HG03460 (cell line): ENCODE data around the gene MAPK8IP2.
A peak's percentile ranks its signal among the peaks of the same experiment; 100 is the strongest.

Source experiments
- ATAC-seq: cut with Tn5 transposase; IDR thresholded peaks from one replicate; pipeline ENCODE4 v1.9.1; 2021; ENCODE audit not compliant: unreplicated experiment

The MAPK8IP2 gene

GRCh38 chr22:50600538-50600937 lies at the start of gene MAPK8IP2:
MAPK8IP2 (plus strand) TSS chr22:50600793; CDS start chr22:50600819, 26 bp downstream.
- ATAC-seq = no peak

- no peak for ATAC-seq
Measured at GRCh38 chr22:50551160-50551752, 49.3 kb upstream of the MAPK8IP2 start.

DNA sequence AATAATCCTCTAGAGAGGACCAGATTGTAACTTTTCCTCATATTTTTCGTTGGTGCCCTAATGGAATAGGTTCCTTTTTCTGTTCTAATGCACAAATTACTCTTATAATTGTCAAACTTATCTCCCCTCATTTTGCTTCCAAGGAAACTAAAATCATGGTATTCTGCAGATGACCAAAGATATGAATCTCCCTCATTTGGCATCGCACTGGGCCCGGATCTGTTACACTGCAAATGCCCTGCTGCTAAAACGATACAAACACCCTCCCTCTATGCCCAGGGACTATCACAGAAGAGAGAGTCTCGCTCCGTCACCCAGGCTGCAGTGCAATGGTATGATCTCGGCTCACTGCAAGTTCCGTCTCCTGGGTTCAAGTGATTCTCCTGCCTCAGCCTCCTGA lies 47.3 kb upstream of the MAPK8IP2 start:
- ATAC-seq = no peak

DNA sequence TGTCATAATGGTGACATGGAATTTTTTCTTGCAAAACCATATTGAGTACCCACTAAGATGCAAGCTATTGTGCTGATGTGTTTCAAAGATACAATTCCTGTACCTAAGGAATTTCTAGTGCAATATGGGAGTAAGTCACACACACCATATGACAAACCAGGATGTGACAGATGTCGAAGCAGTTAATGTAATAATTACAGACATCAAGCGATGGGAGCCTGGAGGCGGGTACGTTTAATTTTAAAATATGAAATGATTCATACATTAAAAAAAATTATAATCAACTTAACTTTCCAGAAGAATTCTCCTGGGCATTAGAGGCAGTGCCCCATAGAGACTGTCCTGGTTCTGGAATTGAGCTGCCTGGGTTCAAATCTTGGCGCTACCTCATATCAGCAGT lies 43.9 kb upstream of the MAPK8IP2 start:
- ATAC-seq = no peak

- ATAC-seq = no peak
Measured at GRCh38 chr22:50560034-50560433, 40.6 kb upstream of the MAPK8IP2 start.

DNA sequence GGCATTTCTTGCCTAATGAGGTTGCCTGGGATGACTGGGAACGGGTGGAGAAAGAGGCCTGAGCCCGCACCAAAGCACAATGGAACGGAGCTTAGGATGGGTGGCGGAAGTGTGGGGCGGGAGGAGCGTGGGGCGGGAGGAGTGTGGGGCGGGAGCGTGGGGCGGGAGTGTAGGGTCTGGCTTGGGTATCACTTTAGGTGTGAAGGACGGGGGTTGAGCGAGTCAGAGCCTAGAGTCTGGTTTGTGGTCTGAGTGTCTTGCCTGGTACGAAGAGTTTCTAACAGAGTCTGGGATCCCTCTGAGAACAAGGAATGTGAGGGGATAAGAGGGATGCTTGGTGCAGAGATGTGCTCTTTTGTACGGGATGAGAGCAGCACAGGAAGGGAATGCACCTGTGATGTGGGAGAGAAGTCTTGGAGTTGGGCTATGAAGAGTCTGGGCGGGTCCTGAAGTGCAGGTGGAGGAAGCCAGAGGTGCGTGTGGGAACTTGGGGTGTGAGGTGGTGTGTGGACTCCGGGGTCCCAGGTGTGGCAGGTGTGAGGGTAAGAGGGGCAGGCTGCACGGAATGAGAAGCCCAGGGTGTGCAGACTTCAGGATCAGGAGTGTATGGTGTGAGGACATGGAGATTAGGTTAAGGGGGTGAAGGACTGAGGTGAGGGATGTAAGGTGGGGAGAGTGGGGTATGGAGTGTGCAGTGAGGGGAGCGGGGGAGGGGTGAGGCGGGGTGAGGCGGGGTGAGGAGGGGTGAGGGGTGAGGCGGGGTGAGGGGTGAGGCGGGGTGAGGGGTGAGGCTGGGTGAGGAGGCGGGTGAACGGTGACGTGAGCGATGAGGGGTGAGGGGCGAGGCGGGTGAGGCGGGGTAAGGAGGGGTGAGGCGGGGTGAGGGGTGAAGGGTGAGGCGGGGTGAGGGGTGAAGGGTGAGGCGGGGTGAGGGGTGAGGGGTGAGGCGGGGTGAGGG lies 38.9 kb upstream of the MAPK8IP2 start:
- ATAC-seq = no peak

DNA sequence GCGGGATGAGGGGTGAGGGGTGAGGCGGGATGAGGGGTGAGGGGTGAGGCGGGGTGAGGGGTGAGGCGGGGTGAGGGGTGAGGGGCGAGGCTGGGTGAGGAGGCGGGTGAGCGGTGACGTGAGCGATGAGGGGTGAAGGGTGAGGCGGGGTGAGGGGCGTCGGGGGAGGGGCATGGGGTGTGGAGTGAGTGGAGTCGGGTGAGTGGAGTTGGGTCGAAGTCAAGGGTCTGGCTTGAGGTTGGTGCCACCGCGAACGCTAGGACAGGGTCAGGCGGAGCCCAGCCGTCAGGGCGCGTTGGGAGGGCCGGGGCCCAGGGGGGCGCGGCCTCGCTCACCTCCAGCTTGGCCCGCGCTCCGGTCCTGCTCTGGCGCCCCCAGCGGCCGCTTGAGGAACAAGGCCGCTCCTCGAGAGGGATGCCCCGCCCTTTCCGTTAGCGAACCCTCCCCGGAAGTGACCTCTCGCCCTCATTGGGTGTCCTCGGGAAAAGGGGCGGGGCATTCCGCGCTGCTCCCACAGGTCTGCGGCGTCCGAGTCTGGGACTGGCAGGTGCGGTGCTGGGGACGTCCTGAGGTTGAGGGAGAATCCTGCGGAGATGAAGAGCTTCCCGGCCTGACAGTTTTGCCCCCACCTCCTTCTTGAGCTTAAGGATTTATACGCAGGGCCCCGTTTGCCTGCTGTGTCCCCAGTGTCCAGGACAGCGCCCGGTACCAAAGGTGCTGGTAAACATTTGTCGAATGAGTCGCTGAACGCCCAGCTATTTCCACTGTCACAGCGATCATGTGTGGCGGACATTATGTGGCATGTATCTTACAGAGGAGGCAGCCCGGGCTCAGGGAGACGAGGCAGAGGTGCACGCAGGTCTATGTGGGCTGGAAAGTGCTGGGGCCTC lies 37.8 kb upstream of the MAPK8IP2 start, which contains the start of gene SYCE3:
Gene SYCE3 (minus strand): TSS at position 397 of the 890 bp plus-strand sequence. CDS start 6,514 bp downstream, outside the sequence.
- ATAC-seq = peak; percentile 91

GRCh38 chr22:50563413-50564160 lies 37.0 kb upstream of the MAPK8IP2 start:
- no peak for ATAC-seq

DNA sequence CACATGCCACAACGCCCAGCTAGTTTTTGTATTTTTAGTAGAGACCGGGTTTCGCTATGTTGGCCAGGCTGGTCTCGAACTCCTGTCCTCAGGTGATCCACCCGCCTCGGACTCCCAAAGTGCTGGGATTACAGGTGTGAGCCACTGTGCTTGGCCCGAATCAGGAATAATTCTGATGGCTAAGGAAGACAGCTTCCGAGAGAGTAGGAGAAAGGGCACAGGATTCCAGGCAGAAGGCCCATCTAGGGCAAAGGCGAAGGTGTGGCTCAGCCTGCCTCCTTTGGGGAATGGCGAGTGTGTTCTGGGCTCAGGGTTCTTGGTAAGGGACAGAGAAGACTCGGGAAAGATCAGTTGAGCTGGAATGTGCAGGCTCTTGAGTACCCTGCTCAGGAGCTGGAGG lies 36.3 kb upstream of the MAPK8IP2 start:
- ATAC-seq = no peak

GRCh38 chr22:50567721-50568252 lies 32.8 kb upstream of the MAPK8IP2 start:
- ATAC-seq = no peak

- no peak for ATAC-seq
Measured at GRCh38 chr22:50568626-50569025, 32.0 kb upstream of the MAPK8IP2 start.

DNA sequence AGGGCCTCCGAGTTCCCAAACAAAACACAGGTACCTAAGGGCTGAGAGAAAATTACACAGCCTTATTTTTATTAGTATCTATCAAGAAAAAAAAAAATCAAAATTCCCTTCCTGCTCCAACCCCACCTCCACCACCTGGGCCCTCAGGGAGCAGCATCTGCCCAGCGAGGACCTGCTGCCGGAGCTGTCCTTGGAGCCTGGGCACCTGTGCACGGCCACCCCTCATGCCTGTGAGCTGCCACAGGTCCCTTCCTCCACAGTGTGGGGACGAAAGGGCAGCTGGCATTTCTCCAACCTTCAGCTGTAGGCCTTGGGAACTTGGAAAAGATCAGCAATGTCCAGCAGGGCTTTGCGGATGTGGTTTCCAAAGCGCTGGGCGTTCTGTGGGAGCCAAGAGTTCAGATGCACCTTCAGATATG lies 31.5 kb upstream of the MAPK8IP2 start:
- no peak for ATAC-seq

DNA sequence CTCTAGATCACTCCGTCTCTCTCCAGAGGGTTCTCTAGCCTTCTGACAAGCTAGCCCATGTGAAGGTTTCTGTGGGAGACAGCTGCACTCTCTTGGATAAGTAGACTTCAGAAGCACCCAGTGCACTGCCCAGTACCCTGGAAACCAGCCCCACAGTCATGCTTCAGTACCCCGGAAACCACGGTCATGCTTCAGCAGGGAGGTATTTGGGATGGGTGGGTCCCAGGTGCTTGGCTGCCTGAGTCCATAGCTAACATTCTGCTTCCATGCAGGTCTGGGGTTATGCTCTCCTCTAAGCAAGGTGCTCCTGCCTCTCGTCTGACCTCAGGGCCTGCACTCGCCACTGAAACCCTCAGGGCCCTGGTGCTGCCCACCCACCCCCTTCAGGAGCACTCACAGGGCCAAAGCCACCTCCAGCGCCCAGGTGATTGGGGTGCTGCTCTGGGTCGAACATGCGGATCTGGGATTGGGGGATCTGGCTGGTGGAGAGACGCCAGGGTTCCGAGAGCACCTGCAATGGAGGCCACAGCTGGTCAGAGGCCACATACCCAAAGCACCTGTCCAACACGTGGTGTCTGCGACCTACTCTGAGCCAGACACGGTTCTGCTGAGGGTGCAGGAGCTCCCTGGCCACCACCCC lies 30.6 kb upstream of the MAPK8IP2 start:
- no peak for ATAC-seq

- ATAC-seq = no peak
Measured at GRCh38 chr22:50570861-50571260, 29.7 kb upstream of the MAPK8IP2 start.

GRCh38 chr22:50571264-50572175 lies 29.1 kb upstream of the MAPK8IP2 start:
- ATAC-seq = no peak

- no peak for ATAC-seq
Measured at GRCh38 chr22:50572965-50573364, 27.6 kb upstream of the MAPK8IP2 start.

DNA sequence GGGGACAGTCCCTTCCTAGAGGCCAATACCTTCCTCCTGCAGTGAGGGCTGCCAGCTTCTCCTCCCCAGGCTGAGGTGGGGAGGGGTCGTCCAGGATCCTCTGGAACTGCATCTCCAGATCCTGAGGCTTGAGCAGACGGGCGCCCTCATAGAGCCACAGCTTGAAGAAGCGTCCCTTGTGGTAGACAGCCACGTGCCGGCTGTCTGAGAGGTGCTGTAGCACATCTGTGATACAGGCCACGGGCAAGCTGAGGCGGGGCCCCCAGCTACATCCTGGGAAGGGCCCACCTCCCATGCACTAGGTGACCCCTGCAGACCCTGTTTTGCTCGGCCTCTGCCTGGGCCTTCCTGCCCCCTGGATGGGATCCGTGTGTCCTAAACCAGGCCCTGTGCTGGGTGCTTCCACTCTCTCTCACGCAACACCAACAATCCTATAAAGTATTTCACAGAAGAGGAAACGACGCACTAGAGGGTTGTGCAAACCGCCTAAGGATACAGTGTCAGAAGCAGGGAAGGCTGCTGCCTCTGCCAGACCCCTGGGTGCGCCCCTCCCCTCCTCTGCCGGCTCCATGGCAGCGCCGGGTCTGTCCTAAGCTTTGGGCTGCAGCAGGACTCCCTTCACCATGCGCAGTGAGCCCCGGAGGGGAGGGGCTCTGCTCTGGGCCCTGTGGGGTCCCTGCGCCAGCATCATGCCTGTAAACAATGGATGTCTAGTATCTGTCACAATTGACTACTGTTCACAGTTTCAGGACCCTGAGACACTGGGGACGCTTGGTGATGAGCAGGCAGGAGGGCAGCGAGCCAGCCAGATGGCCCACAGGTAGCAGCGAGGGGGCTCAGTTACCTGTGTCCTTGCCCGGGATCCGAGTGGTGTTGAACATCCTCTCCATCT lies 26.9 kb upstream of the MAPK8IP2 start:
- ATAC-seq = no peak

- ATAC-seq = no peak
Measured at GRCh38 chr22:50574383-50574755, 26.2 kb upstream of the MAPK8IP2 start.
